Thyroid gland (tissue), 4 donors: ENCODE measurements around the gene CCL27. TPM values are rescaled to one million over a fixed set of nuclear protein-coding genes. Genes with fewer than 3 reads are reported as not detected.

ENCODE experiments used
- DNase-seq, 2 donors: peaks; one replicate each; pipeline ENCODE4 v3.0.0-alpha.2; 2019
- H3K27ac ChIP-seq, 3 donors: fragments of 200-600 bp; sonication (generic); 1 replicate in 2 of 3; 2 replicates in 1 of 3; pipeline ENCODE4 v1.5.1; 2016 to 2019; ENCODE audit warnings: mild to moderate bottlenecking in 1 of 3, moderate library complexity in 1 of 3
- H3K27me3 ChIP-seq: fragments of 200-600 bp; sonication (generic); one replicate; pipeline ENCODE4 v1.5.1; 2019
- H3K36me3 ChIP-seq, 2 donors: fragments of 200-600 bp; sonication (generic); one replicate each; pipeline ENCODE4 v1.5.1; 2016 to 2019
- H3K4me1 ChIP-seq, 2 donors: fragments of 200-600 bp; sonication (generic); one replicate each; pipeline ENCODE4 v1.5.1; 2017 to 2019
- H3K4me3 ChIP-seq, 3 donors: fragments of 200-600 bp; sonication (generic); replicated peaks in 1 of 3; 1 replicate in 2 of 3; 2 replicates in 1 of 3; pipeline ENCODE4 v1.5.1; 2016; ENCODE audit warnings: mild to moderate bottlenecking in 1 of 3
- H3K9me3 ChIP-seq: fragments of 200-600 bp; sonication (generic); one replicate; pipeline ENCODE4 v1.5.1; 2017
- CTCF ChIP-seq, 6 experiments: fragments of 200-600 bp in 3 of 6; fragments of 450-650 bp in 3 of 6; sonication (generic) in 3 of 6; IDR thresholded peaks; one replicate each; pipeline ENCODE4 v1.5.1; 2016 to 2019; ENCODE audit warnings: antibody characterized with exemption in 6 of 6, mild to moderate bottlenecking in 2 of 6, inconsistent platforms in 1 of 6, moderate library complexity in 1 of 6
- POLR2A ChIP-seq, 2 donors: fragments of 450-650 bp; IDR thresholded peaks; one replicate each; pipeline ENCODE4 v1.6.1; 2017; ENCODE audit warnings: antibody characterized with exemption in 2 of 2, mild to moderate bottlenecking in 2 of 2, moderate library complexity in 1 of 2
- WGBS, 2 donors: methylation state at CpG; one replicate each; pipeline ENCODE4 v1.1.5; 2017; 5-methylcytosine and 5-hydroxymethylcytosine counted together
- intact Hi-C: fragments of 100-400 bp; cut with DNase I; formaldehyde crosslinking; loops from one replicate; pipeline ENCODE4 v1.15.1; 2023
- total RNA-seq, 4 donors: library from RNA; depleted of rRNA; stranded (reverse); fragments of >200 nt; gene quantifications; one replicate each; pipeline ENCODE4 v1.2.3, GENCODE V29; 2016

CCL27 gene
- total RNA-seq, 4 donors from 2014 or later, result 1.1 TPM; not detected in 3

DNA sequence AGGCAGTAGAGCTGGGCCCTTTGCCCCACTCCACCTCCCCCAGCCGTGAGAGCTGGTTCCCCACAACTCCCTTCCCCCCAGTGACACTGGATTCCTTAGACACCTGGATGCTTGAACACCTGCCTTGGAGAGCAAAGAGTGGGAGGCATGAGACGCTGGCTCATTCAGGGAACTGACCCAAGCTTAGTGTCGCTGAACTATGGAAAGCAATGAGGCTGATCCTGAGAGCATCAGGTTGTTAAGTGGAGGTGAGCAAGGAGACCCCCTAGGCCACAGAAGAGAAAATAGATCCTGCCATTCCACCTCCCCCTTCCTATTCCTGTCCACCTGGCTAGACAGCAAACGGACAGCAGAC is 26.6 kb upstream of the CCL27 start:
- Histone ChIP-seq H3K27me3 (no peaks in the 10 kb centered on the region), H3K4me3 (no peak overlapping the region), H3K27ac (no peak overlapping the region), H3K9me3 (no peaks in the 10 kb centered on the region), H3K4me1 (no peaks in the 10 kb centered on the region), H3K36me3 (no peaks in the 10 kb centered on the region)
- WGBS, 2 donors, result 56 to 71% methylated on average over 4 of the region's 4 CpGs
- no peak for DNase-seq
- intact Hi-C loops, result no loop called here
- TF ChIP-seq POLR2A (IDR thresholded peaks at IDR 0.05) (no peak), CTCF (IDR thresholded peaks at IDR 0.05) (no peak)

GRCh38 chr9:34688329-34689115 is 26.1 kb upstream of the CCL27 start:
- DNase-seq, result no peak
- Histone ChIP-seq H3K27me3 (no peaks in the 10 kb centered on the region), H3K36me3 (no peaks in the 10 kb centered on the region), H3K4me3 (no peak overlapping the region), H3K9me3 (no peaks in the 10 kb centered on the region), H3K27ac (no peak overlapping the region), H3K4me1 (no peaks in the 10 kb centered on the region)
- 64 to 80% methylated on average over 5 of the region's 5 CpGs for WGBS, 2 donors
- TF ChIP-seq POLR2A (IDR thresholded peaks at IDR 0.05) (no peak), CTCF (IDR thresholded peaks at IDR 0.05) (no peak)
- intact Hi-C loops, result no loop called here

GRCh38 chr9:34687276-34688030 is 25.0 kb upstream of the CCL27 start:
- Histone ChIP-seq H3K9me3 (no peaks in the 10 kb centered on the region), H3K36me3 (no peaks in the 10 kb centered on the region), H3K4me1 (no peaks in the 10 kb centered on the region), H3K4me3 (no peak overlapping the region), H3K27me3 (no peaks in the 10 kb centered on the region), H3K27ac (no peak overlapping the region)
- WGBS, 2 donors, result 87 to 95% methylated on average over 10 of the region's 10 CpGs
- intact Hi-C loops, result no loop called here
- TF ChIP-seq POLR2A (IDR thresholded peaks at IDR 0.05) (no peak), CTCF (IDR thresholded peaks at IDR 0.05) (no peak)
- DNase-seq, result no peak

DNA sequence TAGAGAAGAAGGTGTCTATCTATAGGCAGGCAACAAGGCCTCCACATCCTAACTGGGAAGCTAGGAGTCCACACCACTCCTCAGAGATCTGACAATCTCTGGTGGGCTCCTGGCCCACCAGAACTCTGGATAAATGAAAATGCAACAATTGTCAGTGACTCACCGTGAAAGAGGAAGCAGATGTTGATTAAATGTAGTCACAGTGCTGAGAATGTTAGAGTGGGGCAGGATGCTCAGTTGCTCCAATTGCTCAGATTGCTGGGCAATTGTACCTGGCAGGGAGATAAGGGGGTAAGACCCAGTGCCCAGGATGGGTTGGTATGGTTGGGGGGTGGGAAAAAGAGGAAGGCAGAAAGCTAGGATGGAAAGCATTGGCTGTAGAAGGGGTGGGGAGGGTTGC is 24.3 kb upstream of the CCL27 start:
- 68 to 81% methylated on average over 1 of the region's 1 CpG for WGBS, 2 donors
- H3K36me3 ChIP-seq, result no peaks in the 10 kb centered on the region
- intact Hi-C loops, result no loop called here

More for the DNA sequence above, 24.3 kb upstream of the CCL27 start:
- Histone ChIP-seq H3K4me3 (no peak overlapping the region), H3K27ac (no peak overlapping the region), H3K4me1 (no peaks in the 10 kb centered on the region), H3K27me3 (no peaks in the 10 kb centered on the region), H3K9me3 (no peaks in the 10 kb centered on the region)
- no peak for TF ChIP-seq POLR2A (IDR thresholded peaks at IDR 0.05)
- TF ChIP-seq CTCF (IDR thresholded peaks at IDR 0.05), result no peak
- no peak for DNase-seq
